Measurements from ENCODE around the gene EP400.

- TF ChIP-seq POLR2AphosphoS5 (IDR thresholded peaks at IDR 0.05; ENCODE audit: borderline replicate concordance, low read depth, low read length) (no peak), EZH2 (IDR thresholded peaks at IDR 0.05) (no peak)
Measured at GRCh38 chr12:132129007-132129406, 179.3 kb downstream of the EP400 start.

Measured in SK-N-MC (cell line).